Measurements from ENCODE around the gene SFXN5.

DNA sequence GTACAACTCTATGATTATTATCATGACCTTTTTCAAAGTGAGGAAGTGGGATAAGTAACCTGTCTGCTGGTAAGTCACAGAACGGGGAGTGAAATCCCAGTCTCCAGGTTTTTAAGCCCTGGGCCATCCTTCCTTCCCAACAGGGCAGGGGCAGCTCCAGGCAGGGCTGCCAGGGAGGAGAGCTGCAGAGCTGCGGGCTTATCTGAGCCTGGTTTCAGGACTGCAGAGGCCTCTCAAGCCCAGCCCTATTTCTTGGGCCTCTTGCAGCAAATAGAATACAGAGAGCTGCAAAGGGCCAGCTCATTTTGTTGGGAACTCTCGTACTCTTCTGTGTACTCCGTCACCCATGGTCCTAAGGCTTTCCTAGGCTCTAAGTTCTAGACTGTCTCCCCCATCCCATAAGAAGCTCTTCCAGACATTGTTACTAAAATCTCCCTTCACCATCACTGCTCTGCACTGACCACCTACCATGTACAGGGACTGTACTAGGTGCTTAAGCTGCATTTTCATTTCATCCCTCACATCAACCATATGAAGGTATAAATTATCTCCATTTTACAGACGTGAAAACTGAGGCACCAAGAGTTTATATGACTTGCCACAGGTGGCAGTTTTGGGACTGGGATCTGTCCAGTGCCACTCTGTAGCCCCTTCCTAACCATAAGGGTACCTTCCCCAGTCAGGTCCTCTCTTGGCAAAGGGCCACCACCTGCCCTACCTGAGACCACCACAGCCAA lies 38.1 kb upstream of the SFXN5 start:
- TF ChIP-seq, protein P1, sequence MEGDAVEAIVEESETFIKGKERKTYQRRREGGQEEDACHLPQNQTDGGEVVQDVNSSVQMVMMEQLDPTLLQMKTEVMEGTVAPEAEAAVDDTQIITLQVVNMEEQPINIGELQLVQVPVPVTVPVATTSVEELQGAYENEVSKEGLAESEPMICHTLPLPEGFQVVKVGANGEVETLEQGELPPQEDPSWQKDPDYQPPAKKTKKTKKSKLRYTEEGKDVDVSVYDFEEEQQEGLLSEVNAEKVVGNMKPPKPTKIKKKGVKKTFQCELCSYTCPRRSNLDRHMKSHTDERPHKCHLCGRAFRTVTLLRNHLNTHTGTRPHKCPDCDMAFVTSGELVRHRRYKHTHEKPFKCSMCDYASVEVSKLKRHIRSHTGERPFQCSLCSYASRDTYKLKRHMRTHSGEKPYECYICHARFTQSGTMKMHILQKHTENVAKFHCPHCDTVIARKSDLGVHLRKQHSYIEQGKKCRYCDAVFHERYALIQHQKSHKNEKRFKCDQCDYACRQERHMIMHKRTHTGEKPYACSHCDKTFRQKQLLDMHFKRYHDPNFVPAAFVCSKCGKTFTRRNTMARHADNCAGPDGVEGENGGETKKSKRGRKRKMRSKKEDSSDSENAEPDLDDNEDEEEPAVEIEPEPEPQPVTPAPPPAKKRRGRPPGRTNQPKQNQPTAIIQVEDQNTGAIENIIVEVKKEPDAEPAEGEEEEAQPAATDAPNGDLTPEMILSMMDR (conservative IDR thresholded peaks at IDR 0.05): no peak
- TF ChIP-seq EZH2 (IDR thresholded peaks at IDR 0.05; ENCODE audit: low read depth): no peak

All from PC-9 (cell line).